ENCODE measurements around the gene ATP6V1G3. TPM values are rescaled to one million over a fixed set of nuclear protein-coding genes. Genes with fewer than 3 reads are reported as not detected.
"Not testable (repeated sequence)": the region's sequence is repeated elsewhere in the genome, so short reads cannot be mapped to it uniquely, and the experiment has no call there.

The ATP6V1G3 gene
- polyA plus RNA-seq, 4 donors = 5.0 to 9.7 (median 6.7) TPM

DNA sequence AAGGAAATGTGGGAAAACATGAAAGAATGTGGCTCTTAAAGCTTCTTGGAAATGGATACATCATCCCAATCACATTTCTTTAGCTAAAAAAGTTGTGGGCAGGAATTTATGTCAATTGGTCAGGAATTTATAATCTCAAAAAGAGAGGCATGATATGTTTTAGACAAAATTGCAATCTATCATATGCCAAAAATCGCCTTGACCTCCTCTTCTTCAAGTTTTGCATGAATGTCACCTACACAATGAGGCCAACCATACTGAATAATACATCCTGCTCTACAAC lies 42.4 kb downstream of the ATP6V1G3 start:
- no peak for DNase-seq (ENCODE audit: low read depth in 4 of 4, low spot score in 3 of 4)

- no peak for DNase-seq (ENCODE audit: low read depth in 4 of 4, low spot score in 3 of 4)
Observed at GRCh38 chr1:198497326-198498102, 43.0 kb downstream of the ATP6V1G3 start.

GRCh38 chr1:198496216-198497143 lies 44.0 kb downstream of the ATP6V1G3 start:
- no peak for DNase-seq (ENCODE audit: low read depth in 4 of 4, low spot score in 3 of 4)

DNA sequence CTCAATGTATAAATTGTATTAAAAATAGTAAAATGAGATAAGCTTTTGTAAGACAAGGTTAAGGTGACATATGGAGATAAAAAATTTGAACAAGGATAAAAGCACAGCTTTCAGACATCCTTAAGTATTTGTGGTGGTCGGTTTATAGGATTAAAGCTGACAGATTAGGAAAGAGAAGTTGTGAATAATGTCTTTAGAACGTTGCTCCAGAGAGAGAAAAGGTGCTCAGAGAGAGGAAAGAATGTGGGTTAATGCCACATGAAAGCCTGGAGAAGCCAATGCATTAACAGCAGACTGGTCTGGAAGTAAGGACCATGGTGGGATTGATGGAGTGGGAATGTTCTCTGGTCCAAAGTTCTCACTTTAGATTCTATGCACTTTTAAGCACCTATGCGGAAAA lies 44.8 kb downstream of the ATP6V1G3 start:
- DNase-seq (ENCODE audit: low read depth in 4 of 4, low spot score in 3 of 4) = no peak

DNA sequence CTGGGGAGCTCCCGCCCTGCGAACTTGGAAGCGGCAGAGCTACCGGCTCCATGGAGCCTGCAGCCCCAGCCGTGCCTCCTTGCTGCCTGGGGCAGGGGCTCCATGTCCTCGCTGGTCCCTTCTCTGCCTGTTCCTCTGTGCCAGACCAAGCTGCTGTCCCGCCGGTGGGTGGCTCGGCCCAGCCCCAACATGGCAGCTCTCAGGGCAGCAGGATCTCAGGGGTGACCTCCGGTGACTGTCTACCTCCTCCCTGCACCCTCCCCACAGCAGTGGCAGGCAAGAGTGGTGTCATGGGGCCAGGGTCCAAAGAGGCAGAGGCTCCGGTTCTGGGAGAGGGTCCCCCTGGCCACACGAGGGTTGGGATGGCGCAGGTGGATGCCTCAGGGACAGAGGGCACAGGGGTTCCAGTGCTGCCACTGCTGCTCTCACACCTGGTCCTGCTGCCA lies 45.8 kb downstream of the ATP6V1G3 start:
- no peak for DNase-seq (ENCODE audit: low read depth in 4 of 4, low spot score in 3 of 4)

GRCh38 chr1:198494139-198494538 lies 46.3 kb downstream of the ATP6V1G3 start:
- no peak for DNase-seq (ENCODE audit: low read depth in 4 of 4, low spot score in 3 of 4)

DNA sequence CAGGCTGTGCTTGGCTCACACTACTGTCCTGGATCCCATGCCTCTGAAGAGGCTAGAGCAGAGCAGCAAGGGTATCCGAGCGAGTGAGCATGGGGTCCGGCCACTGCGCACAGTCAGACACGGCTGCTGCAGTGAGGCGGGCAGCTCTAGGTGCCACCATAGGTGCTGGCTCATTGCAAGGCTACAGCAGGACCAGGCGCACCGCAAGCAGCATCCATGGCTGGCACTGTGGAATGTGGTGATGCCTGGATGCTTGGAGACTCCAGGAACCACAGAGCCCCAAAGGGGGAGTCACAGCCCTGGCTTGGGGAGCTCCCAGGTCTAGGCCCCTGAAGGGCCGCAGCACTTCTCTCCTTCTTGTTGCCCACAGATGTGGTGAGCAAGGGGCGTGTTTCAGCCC lies 47.2 kb downstream of the ATP6V1G3 start:
- DNase-seq (ENCODE audit: low read depth in 4 of 4, low spot score in 3 of 4) = no peak

DNA sequence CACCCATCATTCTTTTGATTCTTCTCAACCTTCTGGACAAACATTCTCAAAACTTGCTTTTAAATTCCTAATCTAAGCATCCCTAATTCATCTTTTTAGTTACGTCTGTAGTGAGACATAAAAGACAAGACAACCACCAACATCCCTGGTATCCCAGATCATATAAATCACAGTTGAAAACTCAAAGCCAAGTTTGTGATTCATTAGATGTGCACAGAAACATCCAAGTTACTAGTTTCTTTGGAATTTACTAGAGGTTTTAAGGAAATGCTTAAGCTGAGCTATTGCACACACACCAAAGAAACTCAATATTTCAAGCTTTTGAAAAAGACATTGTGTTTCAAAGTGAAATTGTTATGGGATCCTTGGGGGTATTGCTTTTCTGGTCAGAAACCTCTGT lies 47.6 kb downstream of the ATP6V1G3 start:
- DNase-seq (ENCODE audit: low read depth in 4 of 4, low spot score in 3 of 4) = no peak

GRCh38 chr1:198491596-198491995 lies 48.9 kb downstream of the ATP6V1G3 start:
- DNase-seq (ENCODE audit: low read depth in 4 of 4, low spot score in 3 of 4) = no peak

DNA sequence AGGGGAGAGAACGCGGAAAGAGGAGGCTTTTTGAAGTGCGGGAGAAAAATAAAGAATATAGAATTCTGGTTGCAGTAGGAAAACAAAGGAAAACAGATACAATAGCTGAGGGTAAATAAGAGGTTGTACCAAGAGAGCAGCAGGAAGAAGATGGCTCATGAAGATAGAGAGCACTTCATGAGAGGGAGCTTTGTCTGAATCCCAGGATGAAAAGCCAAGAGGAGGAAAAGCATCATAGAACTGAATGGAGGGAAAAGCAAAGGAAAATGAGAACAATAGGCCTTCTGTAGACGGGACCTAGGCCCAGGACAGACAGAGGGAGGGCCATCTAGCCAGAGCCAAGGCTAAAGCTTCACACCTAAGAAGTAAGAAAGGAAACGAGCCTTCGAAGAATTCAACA lies 49.5 kb downstream of the ATP6V1G3 start:
- no peak for DNase-seq (ENCODE audit: low read depth in 4 of 4, low spot score in 3 of 4)

GRCh38 chr1:198490224-198490623 lies 50.3 kb downstream of the ATP6V1G3 start:
- DNase-seq (ENCODE audit: low read depth in 4 of 4, low spot score in 3 of 4) = no peak

DNA sequence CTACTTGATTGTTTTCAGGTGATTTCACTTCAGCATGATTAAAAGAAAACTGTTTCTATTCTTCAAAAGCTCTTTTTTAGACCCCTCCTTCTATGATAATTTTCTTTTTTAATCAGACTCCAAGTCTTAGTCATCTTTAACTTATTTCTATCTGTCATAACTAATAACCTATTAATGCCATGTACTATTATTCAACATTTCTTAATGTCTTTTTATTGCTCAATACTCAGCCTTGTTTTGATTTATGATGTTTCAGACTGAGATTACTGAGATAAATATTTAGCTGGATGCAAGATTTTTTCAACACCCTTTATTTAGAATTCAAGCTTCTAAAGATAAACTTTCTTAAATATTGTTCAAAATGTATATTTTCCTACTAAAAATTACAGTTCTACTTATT lies 53.6 kb downstream of the ATP6V1G3 start:
- no peak for DNase-seq (ENCODE audit: low read depth in 4 of 4, low spot score in 3 of 4)

DNA sequence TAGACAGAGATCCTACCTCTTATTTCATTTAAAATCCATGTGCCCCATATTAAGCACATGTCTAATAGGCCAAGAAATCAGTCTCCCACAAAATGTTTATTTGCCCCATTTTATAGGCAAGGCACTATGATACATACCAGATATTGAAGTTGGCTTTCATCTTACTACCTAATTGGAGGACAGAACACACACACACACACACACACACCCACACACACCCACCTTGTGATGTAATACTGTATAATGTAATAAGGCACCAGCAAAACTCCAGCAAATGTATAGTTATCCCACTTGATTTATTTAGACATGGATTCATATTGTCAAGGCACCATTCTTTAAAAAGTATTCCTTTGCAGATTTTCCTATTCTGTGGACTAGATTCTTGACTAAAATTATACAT lies 56.8 kb downstream of the ATP6V1G3 start:
- no peak for DNase-seq (ENCODE audit: low read depth in 4 of 4, low spot score in 3 of 4)

DNA sequence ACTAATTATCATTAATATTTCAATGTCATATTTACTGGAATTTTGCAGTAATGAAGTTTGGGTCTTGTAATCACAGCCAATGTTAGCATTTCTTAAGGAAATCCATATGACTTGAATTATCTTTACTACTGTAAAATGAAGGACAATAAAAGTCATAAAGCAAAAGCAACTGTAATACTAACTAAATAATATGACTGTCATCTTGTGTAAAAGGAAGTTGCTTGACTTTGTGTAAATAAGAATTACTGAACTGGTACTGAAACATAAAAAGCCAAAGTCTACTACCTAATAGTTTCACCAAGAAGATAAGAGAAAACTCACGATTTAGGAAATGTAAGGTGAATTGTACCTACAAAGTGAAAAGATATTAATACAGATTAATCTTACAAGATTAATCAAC lies 57.5 kb downstream of the ATP6V1G3 start:
- no peak for DNase-seq (ENCODE audit: low read depth in 4 of 4, low spot score in 3 of 4)

DNA sequence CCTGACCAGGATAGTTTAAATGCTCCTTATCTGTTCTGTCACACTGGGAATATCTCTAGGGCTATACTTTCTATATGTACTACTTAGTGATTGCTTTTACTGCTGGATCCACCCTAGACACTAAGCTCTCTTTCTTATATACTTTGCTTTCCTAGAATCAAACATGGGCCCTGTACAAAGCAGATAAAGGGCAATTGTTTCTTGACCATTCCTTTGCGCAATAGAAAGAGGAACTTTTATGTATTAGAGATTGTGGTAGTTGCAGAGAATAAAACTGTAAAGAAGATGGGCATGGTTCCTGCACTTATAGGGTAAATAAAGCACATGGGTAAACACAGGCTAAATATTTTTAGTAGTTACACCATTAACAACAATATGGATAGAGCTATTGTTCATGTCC lies 58.8 kb downstream of the ATP6V1G3 start:
- no peak for DNase-seq (ENCODE audit: low read depth in 4 of 4, low spot score in 3 of 4)

GRCh38 chr1:198480876-198481275 lies 59.6 kb downstream of the ATP6V1G3 start:
- no peak for DNase-seq (ENCODE audit: low read depth in 4 of 4, low spot score in 3 of 4)

DNA sequence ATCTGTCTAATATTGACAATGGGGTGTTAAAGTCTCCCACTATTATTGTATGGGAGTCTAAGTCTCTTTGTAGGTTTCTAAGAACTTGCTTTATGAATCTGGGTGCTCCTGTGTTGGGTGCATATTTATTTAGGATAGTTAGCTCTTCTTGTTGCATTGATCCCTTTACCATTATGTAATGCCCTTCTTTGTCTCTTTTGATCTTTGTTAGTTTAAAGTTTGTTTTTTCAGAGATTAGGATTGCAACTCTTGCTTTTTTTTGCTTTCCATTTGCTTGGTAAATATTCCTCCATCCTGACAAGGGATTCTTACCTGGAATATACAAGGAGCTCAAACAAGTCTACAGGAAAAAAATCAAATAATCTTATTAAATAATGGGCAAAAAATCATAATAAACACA lies 63.1 kb downstream of the ATP6V1G3 start:
- DNase-seq (ENCODE audit: low read depth in 4 of 4, low spot score in 3 of 4) = not testable (repeated sequence)

Other genes with a start within 250 kb of the ATP6V1G3 start
- gene PTPRC, start 98.4 kb upstream of the ATP6V1G3 start, polyA plus RNA-seq (ENCODE audit: insufficient read length in 4 of 4) = 1 to 10 TPM; 5.3 to 6.0 (median 5.7) TPM

All from right renal pelvis (tissue), 4 donors.